CD4-positive, alpha-beta T cell (primary cell): ENCODE measurements around the gene PACSIN1. TPM values are rescaled to one million over a fixed set of nuclear protein-coding genes. Genes with fewer than 3 reads are reported as not detected.

Source experiments
- ATAC-seq: fragments of 200-7000 bp; cut with Tn5 transposase; one replicate; pipeline ENCODE4 v1.10.0; 2022; ENCODE audit warnings: mild to moderate bottlenecking; ENCODE audit not compliant: poor library complexity
- CTCF ChIA-PET: fragments of 350-600 bp; sonication (Branson Sonifier 250); formaldehyde crosslinking; loops from one replicate; lab custom pipeline; 2021; ENCODE audit warnings: antibody characterized with exemption, inconsistent platforms; lab: Charles Lee
- POLR2A ChIA-PET: fragments of 350-600 bp; sonication (Branson Sonifier 250); formaldehyde crosslinking; loops from one replicate; lab custom pipeline; 2021; ENCODE audit warnings: antibody characterized with exemption, inconsistent platforms; lab: Charles Lee
- DNase-seq, 14 experiments: peaks; one replicate each; pipeline ENCODE4 v3.0.0-alpha.2; 2013 to 2020; ENCODE audit warnings: mixed read lengths in 2 of 14
- H3K27ac ChIP-seq, 2 donors: one replicate each; pipeline versions ENCODE4 v1.5.1 to v1.7.0; 2013; ENCODE audit warnings: low read length in 2 of 2, low read depth in 1 of 2, mild to moderate bottlenecking in 1 of 2
- H3K27me3 ChIP-seq, 2 experiments: 1 replicate in 1 of 2; 2 replicates in 1 of 2; pipeline versions ENCODE4 v1.6.1 to v1.7.0; 2013; ENCODE audit warnings: low read length in 2 of 2, control low read depth in 1 of 2, mild to moderate bottlenecking in 1 of 2, moderate library complexity in 1 of 2; ENCODE audit not compliant: insufficient read depth in 2 of 2, control insufficient read depth in 1 of 2
- H3K36me3 ChIP-seq: one replicate; pipeline ENCODE4 v1.6.1; 2013; ENCODE audit warnings: low read length, control low read depth; ENCODE audit not compliant: insufficient read depth
- H3K4me1 ChIP-seq: one replicate; pipeline ENCODE4 v1.6.1; 2013; ENCODE audit warnings: low read length, control low read depth; ENCODE audit not compliant: insufficient read depth
- H3K4me3 ChIP-seq: one replicate; pipeline ENCODE4 v1.5.1; 2013; ENCODE audit warnings: mild to moderate bottlenecking, low read length, moderate library complexity
- H3K9me3 ChIP-seq, 2 experiments: 1 replicate in 1 of 2; 2 replicates in 1 of 2; pipeline versions ENCODE4 v1.6.1 to v1.7.0; 2013; ENCODE audit warnings: low read length in 2 of 2, mild to moderate bottlenecking in 2 of 2, control low read depth in 1 of 2, moderate library complexity in 1 of 2; ENCODE audit not compliant: control insufficient read depth in 1 of 2, insufficient read depth in 1 of 2
- H3K27ac Mint-ChIP-seq: one replicate; pipeline ENCODE4 v1.8.0; 2020; ENCODE audit warnings: mixed read lengths
- H3K27me3 Mint-ChIP-seq: one replicate; pipeline ENCODE4 v1.8.0; 2021; ENCODE audit warnings: mixed read lengths
- H3K36me3 Mint-ChIP-seq: one replicate; pipeline ENCODE4 v1.8.0; 2021; ENCODE audit warnings: low read depth, mixed read lengths
- H3K4me1 Mint-ChIP-seq: one replicate; pipeline ENCODE4 v1.8.0; 2021; ENCODE audit warnings: low read depth, mixed read lengths
- H3K4me3 Mint-ChIP-seq: one replicate; pipeline ENCODE4 v1.8.0; 2020; ENCODE audit warnings: mild to moderate bottlenecking, mixed read lengths
- H3K9me3 Mint-ChIP-seq: one replicate; pipeline ENCODE4 v1.8.0; 2020; ENCODE audit warnings: mixed read lengths
- CTCF ChIP-seq: fragments of 200-600 bp; IDR thresholded peaks from one replicate; pipeline ENCODE4 v1.8.0; 2022; ENCODE audit warnings: antibody characterized with exemption, mild to moderate bottlenecking
- intact Hi-C, 2 experiments: fragments of 100-400 bp; cut with DNase I in 1 of 2; cut with micrococcal nuclease in 1 of 2; formaldehyde crosslinking; loops; one replicate each; pipeline versions ENCODE4 v1.15.1 to v1.9.0; 2023 to 2025; cut with DNase I, micrococcal nuclease
- total RNA-seq, 174 experiments: library from RNA in 2 of 174; stranded (reverse) in 2 of 174; gene quantifications; one replicate each; pipeline ENCODE4 v1.2.3 and lab custom pipeline; 2021 to 2026

The PACSIN1 gene
- total RNA-seq, 2 experiments from 2014 or later: 1.3 to 1.4 TPM

- Mint-ChIP-seq H3K27me3 (no peaks in the 10 kb centered on the region), H3K4me1 (peaks cover 6% of the 10 kb centered on the region), H3K9me3 (no peaks in the 10 kb centered on the region), H3K27ac (no peak overlapping the region), H3K4me3 (no peak overlapping the region), H3K36me3 (no peaks in the 10 kb centered on the region)
- H3K9me3 ChIP-seq: no peaks in the 10 kb centered on the region
- H3K27me3 ChIP-seq: no peaks in the 10 kb centered on the region
- ChIA-PET CTCF (no interaction called here), POLR2A (no interaction called here)
- H3K36me3 ChIP-seq: no peaks in the 10 kb centered on the region
- H3K27ac ChIP-seq: no peak overlapping the region
- DNase-seq: no peak
- no peak for TF ChIP-seq CTCF
- intact Hi-C loops: no loop called here
- no peak for ATAC-seq
- H3K4me1 ChIP-seq: peaks cover 5% of the 10 kb centered on the region
- H3K4me3 ChIP-seq: no peak overlapping the region
Observed at GRCh38 chr6:34532230-34532629, 66.4 kb downstream of the PACSIN1 start.

GRCh38 chr6:34534146-34534545, 68.3 kb downstream of the PACSIN1 start:
- no peak for TF ChIP-seq CTCF
- POLR2A ChIA-PET: no interaction called here
- H3K27me3 Mint-ChIP-seq: no peaks in the 10 kb centered on the region
- no peaks in the 10 kb centered on the region for H3K4me1 Mint-ChIP-seq
- H3K9me3 Mint-ChIP-seq: no peaks in the 10 kb centered on the region
- Histone ChIP-seq H3K27me3 (no peaks in the 10 kb centered on the region), H3K36me3 (no peaks in the 10 kb centered on the region), H3K27ac (no peak overlapping the region), H3K4me3 (no peak overlapping the region), H3K9me3 (no peaks in the 10 kb centered on the region), H3K4me1 (no peaks in the 10 kb centered on the region)
- CTCF ChIA-PET: interaction anchor here (1.4 kb wide), 1 partner anchor 12 kb away, joined by 3 read pairs; no protein-coding TSS in a partner anchor
- intact Hi-C loops: no loop called here
- ATAC-seq: no peak
- H3K4me3 Mint-ChIP-seq: no peak overlapping the region
- DNase-seq: no peak
- no peak overlapping the region for H3K27ac Mint-ChIP-seq
- no peaks in the 10 kb centered on the region for H3K36me3 Mint-ChIP-seq

DNA sequence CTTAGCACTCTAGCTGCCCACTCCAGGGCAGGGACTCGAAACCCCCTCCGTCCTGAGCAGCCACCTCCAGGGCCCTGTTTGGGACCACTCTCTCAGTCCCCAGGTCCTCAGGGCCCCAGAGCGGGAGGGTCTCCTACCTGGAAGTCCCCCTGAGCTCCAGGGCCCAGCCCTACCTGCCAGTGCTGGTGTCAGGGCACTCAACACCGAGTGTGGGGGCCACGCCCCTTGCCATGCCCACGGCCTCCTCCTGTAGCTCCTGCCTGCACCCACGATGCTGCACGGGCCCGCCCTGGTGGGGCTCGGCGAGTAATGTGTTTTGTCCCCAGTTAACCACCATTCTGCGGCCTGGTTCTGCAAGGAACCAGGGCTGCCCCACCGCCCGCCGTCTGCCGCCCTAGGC, 68.8 kb downstream of the PACSIN1 start:
- CTCF ChIA-PET: interaction anchor here (1.4 kb wide), 1 partner anchor 11 kb away, joined by 3 read pairs; no protein-coding TSS in a partner anchor
- no peaks in the 10 kb centered on the region for H3K36me3 Mint-ChIP-seq
- no peak overlapping the region for H3K4me3 Mint-ChIP-seq

More for the DNA sequence above, 68.8 kb downstream of the PACSIN1 start:
- H3K27ac ChIP-seq: no peak overlapping the region
- intact Hi-C loops: no loop called here
- no peak overlapping the region for H3K4me3 ChIP-seq
- TF ChIP-seq CTCF: no peak
- H3K4me1 ChIP-seq: no peaks in the 10 kb centered on the region
- H3K9me3 Mint-ChIP-seq: no peaks in the 10 kb centered on the region
- ATAC-seq (no peak), DNase-seq (no peak)
- H3K27me3 ChIP-seq: no peaks in the 10 kb centered on the region
- POLR2A ChIA-PET: no interaction called here
- no peaks in the 10 kb centered on the region for H3K4me1 Mint-ChIP-seq
- H3K27ac Mint-ChIP-seq: no peak overlapping the region
- H3K27me3 Mint-ChIP-seq: no peaks in the 10 kb centered on the region
- no peaks in the 10 kb centered on the region for H3K36me3 ChIP-seq
- H3K9me3 ChIP-seq: no peaks in the 10 kb centered on the region
